ENCODE measurements around the gene STK26. TPM values are rescaled to one million over a fixed set of nuclear protein-coding genes. Genes with fewer than 3 reads are reported as not detected.

STK26 gene
- 29.7 and 32.5 TPM in 2 replicates for total RNA-seq

GRCh38 chrX:132022967-132023895 lies at the start of gene STK26:
TSS of gene STK26 (plus strand) at chrX:132023302. CDS start at chrX:132023618, 316 bp downstream.

Other genes with a start within 250 kb of the STK26 start
- not detected in 2 replicates for gene FRMD7, start 104.7 kb downstream of the STK26 start, total RNA-seq
- 14.3 and 15.9 TPM in 2 replicates for gene RAP2C, start 196.1 kb downstream of the STK26 start, total RNA-seq

Data from hair follicular keratinocyte (primary cell).